NCI-H1436 (cell line): ENCODE data around the gene THADA.

Source experiments
- DNase-seq: peaks from one replicate; lab custom pipeline; 2025; lab: John Stamatoyannopoulos, UW

THADA gene

DNA sequence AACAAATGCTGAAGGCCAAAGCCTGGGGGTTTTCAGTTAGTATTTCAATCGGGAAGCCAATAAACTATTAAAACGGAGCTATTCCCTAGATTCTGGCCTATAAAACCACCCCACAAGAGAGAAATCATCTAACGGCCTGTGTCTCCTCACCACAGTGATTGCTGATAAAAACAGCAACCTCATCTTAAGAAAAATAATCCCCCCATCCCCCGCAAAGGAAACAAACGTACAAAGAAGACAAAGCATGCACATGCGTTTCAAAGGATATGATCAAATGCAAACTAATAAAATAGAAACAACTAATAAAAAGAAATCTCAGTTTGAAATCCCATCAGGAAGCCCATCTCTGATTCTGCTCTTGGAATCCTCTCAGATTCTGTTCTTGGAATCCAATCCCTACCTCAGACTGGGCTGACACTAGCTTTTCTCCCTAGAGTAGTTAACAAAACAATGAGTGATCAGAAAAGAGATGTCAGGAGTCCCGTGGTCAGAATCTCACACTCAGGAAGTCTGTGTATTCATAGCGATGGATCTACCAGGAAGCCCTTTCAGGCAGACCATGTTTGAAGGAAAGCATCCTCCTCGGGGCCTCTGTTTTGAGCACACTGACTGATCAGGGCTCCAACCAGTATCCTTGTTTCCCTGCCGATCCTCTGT, 150.7 kb downstream of the THADA start:
- DNase-seq, result no peak

DNA sequence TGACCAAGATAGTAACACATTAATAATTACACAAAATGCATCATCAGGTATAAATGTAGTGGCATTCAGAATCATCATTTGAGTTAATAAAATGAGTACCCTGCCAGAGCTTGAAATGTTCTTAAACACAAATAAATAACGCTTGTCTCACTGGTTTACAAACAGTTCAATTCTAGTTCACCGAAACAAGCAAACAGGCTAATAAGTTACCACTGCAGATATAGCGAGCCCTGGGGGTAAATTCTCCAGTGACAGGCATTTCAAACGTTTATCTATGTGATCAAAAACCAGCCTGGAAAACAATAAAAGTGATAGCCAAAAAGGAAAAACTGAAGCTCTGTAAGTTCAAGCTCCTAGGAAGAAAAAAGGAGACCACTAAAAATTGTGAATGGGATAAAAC, 152.6 kb downstream of the THADA start:
- DNase-seq, result no peak

DNA sequence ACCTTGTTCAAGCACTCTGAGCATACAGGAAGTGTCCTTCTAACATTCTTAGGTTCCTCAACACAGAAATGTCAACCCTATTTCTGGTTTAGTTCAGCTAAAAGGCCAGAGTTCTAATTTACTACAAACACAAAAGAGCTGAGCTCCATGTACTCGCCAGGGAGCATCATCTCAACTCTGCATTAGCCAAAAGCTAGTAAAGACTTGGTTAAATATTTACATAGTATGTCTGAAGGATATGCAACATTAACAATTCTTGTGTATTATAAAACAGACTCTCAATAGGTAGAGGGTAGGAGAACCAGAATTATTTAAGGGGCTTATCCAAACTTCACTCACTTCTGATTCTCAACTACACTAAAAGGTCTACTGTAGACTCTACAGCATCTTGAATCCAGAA, 154.6 kb downstream of the THADA start:
- DNase-seq, result no peak

DNA sequence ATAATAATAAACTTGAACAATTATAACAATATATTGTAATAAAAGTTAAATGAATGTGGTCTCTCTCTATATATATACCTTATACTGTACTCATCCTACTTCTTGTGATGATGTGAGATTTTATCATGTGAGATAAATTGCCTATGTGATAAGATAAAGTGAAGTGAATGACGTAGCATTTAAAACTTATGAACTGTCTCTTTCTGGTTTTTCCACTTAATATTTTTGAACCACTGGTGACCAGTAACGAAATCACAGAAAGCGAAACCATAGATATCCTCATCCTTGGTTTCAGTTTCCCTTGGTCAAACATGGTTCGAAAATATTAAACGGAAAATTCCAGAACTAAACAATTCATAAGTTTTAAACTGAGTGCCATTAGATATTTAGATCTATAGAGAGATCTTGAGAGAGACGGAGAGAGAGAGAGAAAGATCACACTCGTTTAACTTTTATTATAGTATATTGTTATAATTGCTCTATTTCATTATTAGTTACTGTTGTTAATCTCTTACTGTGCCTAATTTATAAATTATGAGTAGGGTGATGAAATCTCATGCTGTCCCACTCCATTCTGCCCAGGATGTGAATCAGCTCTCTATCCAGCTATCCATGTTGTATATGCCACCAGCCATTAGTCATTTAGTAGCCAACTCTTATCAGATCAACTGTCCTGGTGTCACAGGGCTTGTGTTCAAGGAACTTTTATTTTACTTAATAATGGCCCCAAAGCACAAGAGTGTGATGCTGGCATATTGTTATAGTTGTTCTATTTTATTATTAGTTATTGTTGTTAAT, 156.8 kb downstream of the THADA start:
- DNase-seq, result no peak

DNA sequence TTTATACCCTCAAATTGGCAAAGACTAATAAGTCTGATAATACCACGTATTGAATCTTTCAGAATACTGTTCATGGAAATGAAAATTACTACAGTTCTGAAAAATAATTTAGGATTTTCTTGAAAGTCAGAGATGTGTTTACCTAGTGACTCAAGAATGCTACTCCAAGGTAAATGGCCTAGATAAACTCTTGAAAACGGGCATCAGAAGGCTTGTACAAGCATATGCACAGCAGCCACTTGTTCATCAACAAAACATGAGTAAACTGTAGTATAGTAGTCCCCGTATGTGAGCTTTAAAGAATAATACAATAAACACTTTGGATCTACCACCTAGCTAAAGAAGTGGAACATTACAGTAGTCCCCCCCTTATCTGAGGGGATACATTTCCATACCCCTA, 157.5 kb downstream of the THADA start:
- no peak for DNase-seq

DNA sequence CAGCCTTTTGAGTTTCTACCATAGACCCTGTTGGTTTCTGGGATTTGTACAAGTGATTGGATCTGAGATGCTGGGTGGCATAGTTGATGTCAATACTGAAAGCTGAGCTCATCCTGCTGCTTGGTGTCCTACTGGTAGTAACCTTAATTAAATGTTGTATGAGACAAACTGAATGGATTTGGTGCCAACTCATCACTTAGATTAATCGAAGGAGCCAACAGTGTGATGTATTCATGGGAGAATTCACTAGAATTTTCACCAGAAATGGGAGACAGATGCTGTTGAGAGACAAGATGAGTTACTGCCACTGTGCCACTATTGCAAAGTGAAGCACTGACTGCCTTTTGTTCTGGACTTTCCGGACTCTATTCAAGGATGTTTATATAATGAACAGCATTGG, 158.5 kb downstream of the THADA start:
- DNase-seq, result no peak

DNA sequence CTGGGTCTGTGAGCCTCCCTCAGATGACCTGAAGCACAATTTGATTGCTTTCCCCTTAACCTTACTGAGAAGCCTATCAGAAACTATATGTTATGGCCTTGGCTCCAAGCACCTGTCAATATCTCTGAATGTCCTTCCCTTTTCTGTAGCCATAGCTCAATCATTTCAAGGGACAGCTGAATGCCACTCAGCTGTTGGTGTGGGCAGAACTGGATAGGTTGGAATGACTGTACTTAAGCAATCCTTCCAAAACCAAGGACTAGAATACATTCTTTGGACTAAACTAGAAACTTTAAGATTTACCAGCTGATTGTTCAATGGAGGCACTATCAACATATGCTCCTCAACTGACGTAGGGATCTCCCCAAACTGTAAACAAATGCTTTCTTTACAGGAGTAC, 159.4 kb downstream of the THADA start:
- no peak for DNase-seq

DNA sequence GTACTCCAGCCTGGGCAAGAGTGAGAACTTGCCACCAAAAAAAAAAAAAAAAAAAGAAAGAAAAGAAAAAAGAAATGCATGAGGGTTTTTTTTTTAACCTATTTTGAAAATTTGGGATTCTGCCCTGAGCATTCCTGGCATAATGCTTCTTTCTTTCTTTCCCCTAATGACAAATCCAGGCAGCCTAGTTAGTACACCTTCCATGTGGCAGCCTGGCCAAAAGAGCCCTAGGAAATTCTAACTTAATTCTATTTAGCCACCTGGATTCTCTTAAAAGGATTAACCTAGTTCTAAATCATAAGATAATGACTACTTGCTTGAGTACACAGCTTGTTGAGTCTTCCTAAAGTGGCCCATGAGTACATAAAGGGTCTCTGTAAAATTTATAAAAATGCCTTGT, 160.1 kb downstream of the THADA start:
- no peak for DNase-seq

DNA sequence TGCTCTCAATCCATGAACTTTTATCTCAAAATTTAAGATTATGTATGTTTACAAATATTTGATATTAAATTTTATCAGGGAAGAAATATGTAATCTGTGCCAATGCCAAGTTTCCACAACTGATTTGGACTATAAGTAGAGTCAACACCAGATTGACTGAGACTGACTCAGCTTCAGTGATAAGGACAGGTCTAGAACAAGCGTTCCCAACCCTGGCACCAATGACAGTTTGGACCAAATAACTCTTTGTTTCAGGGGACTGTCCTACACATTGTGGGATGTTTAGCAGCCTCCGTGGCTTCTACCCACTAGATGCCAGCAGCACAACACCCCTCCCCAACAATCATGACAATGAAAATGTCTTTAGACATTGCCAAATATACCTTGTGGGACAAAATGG, 165.3 kb downstream of the THADA start:
- no peak for DNase-seq

DNA sequence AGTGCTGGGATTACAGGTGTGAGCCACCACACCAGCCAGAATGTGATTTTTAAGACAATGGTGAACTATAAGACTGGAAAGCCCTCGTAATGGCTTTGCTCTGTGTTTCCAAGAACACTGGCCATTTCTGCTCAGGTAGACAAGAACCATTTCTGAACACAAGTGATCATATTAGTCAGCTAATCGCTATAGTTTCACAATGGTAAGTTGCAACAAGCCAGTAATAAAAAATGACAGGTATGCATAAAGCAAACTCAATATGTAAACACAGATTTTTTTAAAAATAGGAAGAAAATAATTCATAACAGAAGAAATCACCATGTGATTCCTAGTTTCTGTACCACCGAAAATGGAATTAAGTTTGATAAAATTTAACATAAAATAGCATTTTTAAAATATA, 166.5 kb downstream of the THADA start:
- DNase-seq, result no peak

DNA sequence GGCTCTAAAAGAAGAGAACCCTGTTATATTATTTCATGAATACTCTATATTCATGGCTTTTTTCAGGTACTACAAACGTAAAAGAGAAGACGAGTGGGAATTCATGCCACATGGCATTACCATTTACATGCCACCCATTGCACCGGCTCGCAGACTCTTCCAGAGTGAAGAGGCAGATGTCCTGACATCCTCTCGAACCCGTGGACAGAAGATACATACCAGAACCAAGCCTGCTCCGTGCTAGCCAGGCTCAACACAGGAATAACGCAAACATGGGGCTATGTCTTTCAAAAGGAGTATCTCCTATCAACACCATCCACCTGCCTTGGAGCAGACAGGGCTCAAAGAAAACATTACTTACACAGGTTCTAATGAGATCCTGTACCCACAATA, 168.8 kb downstream of the THADA start:
- no peak for DNase-seq

DNA sequence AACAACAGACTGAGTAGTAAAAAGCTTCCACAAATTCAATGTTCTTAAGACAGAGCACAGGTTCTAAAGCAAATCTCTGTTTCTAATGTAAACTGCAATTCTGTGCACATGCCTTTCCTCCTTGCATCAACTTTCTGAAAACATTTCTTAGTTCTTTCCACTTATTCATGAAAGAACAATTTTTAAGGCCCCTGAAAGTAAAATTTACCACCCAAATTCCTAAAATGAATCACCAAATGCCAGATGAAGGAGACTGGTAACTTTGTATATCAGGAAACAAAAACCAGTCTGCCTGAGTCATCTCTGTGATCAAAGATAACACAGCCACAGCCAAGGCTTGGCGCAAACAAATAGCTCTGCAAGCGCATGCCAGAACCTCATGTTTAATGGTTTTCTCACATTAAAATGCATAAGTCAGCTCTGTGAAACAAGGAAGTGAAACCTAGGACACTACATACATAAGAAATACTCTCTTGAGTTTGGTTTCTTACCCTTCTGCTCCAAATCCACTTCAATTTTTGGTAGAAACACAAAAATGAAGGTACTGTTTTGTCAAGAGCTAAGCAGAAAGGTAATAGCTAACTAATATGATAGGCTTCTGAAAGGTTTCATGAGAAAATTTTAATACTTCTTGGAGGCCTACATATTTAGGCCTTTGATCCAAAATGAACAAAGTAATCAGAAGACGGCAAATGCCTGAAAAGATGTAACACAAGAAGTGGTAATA, 169.4 kb downstream of the THADA start:
- no peak for DNase-seq

DNA sequence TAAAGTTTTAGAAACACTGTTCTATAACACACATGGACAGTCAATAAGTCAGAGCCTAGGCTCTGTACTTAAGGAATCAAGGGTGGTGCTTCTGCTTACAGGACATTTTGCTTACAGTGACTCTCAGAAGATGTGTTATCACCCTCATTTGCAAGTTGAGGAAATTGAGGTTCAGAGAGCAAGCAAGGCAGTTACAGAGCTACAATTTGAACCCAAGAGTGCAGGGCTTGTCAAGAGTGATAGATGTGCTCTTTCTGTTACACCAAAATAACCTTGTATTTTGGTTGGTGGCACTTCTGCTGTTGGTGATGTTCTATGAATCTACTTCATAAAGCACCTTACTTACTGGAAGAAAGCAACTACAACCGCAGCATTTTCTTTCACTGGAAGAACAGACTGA, 170.2 kb downstream of the THADA start:
- no peak for DNase-seq

DNA sequence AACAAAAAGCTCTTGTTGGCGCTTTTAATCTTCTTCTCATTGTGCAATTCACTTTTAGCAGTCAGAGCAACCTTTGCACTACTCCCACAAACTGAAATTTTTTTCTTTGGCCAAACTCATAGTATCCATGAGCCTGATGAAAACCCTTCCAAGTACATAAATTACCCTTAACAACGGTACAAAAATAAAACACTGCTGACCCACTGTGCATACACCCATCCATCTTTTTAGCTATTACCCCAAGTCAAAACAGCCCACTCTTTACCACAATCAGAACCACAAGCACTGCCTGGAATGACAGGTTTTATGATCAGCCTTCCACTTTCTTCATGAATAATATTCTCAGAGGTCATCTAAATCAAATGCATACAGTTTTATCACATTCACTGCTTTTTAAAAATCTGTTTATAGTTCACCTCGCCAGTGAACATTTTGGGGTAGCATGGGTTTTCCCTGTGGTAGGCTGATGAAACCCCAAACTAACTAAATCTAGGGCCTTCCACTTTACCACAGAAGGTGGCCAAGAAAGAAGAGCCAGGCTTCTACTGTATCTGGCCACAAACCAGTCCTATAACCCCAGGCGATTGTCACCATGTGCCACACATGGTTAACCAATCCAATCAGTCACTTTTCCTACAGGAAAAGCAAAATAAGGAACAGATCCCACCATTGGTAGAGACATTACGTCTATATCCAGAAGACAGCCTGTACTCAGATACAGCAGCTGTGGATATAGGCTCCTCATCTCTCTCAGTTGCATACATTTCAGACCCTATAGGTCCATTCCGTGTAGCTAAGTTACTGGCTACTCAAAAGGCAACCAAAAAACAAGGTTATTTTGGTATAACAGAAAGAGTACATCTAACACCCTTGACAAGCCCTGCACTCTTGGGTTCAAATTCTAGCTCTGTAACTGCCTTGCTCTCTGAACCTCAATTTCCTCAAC, 171.3 kb downstream of the THADA start:
- DNase-seq, result no peak

DNA sequence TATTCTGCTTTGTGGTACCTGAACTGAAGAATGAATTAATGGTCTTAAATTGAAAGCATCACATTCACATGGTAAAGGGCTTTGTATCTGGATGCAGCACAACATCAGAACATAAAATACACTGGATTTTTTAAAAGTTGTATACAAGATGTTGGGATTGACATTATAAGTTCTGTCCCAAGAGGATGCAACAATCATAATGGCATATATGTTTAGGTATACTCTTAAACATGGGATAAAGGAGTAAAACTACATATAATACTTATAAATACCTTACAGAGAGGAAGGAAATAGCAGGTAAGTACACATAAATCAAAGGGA, 171.9 kb downstream of the THADA start:
- DNase-seq, result no peak

DNA sequence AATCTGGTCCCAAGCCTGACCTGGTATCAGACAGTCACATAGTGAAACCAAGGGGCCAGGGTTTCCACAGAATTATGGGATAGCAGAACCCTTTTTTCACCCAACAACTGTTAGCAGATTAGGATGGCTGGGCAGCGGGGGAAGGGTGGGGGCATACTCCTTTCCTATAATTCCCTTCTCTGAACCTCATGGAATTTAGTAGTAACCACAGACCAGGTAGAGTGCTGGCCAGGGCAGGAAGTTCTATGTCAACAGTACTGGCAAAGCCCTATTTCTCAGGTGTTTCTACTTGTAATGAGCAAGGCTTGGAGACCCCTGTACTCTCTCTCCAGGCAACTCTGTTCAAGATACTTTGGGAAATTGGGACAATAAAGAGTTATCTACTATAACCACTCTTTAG, 174.6 kb downstream of the THADA start:
- no peak for DNase-seq

DNA sequence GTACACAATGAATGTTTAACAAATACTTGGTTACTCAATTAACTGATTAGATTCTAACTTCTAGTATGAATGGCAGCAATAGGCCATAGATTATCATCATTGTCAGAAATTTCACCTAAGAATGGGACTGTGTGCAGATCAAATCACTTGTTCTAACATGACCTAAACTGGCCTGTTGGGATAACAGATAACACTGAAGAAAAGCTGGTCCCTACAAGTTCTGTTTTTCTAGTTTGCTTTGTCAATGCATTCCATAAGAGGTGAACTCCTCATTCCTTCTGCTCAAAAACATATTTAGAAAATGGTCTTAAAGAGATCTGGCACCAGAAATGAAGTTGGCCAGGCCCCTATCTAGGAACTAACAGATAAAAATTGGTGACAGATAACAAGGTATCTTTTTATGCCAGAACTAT, 175.4 kb downstream of the THADA start:
- no peak for DNase-seq

DNA sequence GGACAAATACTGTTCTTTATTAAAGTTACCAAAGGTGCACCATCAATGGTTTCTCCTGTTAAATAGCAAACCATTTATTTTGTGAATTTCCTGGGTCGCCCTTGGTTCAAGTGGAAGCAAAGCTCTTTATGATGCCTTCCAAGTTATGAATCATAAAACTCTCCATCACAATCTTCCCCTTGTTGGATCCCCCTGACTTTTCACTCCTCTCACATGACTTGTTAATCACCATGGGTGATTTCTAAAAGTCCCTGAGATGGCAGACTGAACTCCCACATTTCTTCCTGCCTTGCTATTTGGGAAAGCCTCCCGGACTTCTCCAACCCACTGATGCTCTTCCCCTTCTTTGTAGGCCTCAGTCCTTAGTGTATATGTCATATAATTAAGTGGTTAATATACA, 176.0 kb downstream of the THADA start:
- DNase-seq, result no peak

DNA sequence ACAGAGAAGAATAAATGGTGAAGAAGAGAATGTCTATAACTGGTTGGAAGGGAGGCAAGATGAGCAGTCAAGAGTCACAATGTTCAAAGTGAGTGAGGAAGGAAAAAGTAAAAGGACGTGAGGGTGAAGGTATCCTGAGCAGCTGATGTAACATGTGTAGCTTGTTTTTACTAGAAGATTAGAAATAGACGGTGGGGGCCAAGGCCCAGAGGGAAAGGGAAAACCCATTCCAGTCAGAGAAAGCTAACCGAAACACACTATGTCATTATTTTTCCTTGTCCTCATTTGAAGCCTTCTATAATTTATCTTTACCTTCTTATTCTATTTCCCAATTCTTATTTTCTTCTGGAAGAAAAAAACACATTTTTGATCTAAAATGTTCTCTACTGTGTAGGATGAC, 176.6 kb downstream of the THADA start:
- no peak for DNase-seq

DNA sequence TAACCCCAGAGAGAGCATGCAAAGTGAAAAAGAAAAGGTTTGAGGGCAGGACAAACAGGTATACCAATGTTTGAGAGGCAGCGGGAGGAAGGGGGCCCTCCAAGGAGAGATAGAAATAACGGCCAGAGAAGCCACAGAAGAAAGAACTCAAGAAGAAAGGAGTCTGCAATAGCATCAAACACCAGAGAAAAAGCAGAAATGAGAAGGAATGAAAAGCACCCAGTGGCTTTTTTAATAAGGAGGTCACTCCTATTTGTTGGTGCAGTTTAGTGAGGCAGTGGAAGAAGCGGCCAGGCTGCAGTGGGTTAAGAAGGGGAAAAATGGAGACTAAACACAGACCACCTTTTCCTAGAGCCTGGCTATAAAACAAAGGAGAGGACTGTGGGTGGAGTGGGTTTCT, 177.2 kb downstream of the THADA start:
- no peak for DNase-seq

DNA sequence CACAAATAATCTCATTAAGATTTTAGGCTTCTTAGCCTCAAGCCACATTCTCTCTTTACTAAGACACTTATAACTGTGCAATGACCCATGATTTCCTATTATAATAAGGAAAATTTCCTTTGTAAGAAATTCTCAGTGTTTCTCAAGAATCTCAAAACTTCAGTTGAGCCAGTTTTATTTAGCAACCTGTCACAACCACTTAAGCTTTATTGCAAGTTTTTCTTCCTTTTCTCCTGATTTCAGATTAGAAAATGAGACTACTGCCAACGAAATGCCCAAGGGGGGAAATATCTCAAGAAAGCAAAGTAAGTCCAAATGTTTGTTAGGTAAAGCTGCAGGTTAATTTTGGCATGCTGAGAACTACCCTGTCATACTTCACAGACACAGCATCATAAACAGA, 178.5 kb downstream of the THADA start:
- no peak for DNase-seq

DNA sequence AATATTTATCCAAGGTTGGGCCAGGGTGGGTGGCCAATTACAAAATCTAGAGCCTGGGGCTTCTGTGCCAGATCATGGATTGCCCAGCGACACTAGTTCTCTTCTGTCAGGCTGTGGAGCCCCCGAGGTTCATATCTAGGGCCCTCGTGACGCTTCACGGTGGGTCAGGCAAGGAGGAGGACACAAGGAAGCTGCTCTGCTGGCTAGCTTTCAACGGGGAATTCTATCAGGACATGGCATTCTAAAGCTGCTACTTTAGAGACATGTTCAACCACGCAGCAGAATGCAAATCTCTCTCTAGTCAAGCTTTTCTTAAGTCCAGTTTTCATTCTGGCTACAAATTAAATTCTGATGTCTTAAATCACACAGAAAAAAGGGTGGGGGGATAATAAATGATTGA, 180.2 kb downstream of the THADA start:
- no peak for DNase-seq
